GM19395 (cell line): ENCODE data around the gene CEP290.
A peak's percentile ranks its signal among the peaks of the same experiment; 100 is the strongest.

Source experiments
- ATAC-seq: cut with Tn5 transposase; IDR thresholded peaks from one replicate; pipeline ENCODE4 v1.9.1; 2021; ENCODE audit warnings: mild to moderate bottlenecking, moderate library complexity; ENCODE audit not compliant: unreplicated experiment

Gene CEP290

GRCh38 chr12:88141774-88142609, at the start of gene CEP290, which contains the start of gene TMTC3:
CEP290 (minus strand) TSS chr12:88142088; CDS start chr12:88141307, 781 bp downstream.
TMTC3 (plus strand) TSS chr12:88142307; CDS start chr12:88148316, 6,009 bp downstream.
- peak; percentile 95 for ATAC-seq

GRCh38 chr12:88188180-88188579, 46.3 kb upstream of the CEP290 start:
- ATAC-seq: no peak

- no peak for ATAC-seq
Observed at GRCh38 chr12:88187571-88187970, 45.7 kb upstream of the CEP290 start.

- peak; percentile 74 for ATAC-seq
Observed at GRCh38 chr12:88185988-88186387, 44.1 kb upstream of the CEP290 start.

- no peak for ATAC-seq
Observed at GRCh38 chr12:88185279-88185678, 43.4 kb upstream of the CEP290 start.

GRCh38 chr12:88184196-88184595, 42.3 kb upstream of the CEP290 start:
- ATAC-seq: no peak

- no peak for ATAC-seq
Observed at GRCh38 chr12:88182416-88182815, 40.5 kb upstream of the CEP290 start.

GRCh38 chr12:88181881-88182280, 40.0 kb upstream of the CEP290 start:
- ATAC-seq: no peak

- ATAC-seq: no peak
Observed at GRCh38 chr12:88179436-88180014, 37.6 kb upstream of the CEP290 start.

GRCh38 chr12:88175544-88175943, 33.7 kb upstream of the CEP290 start:
- ATAC-seq: no peak

GRCh38 chr12:88172844-88173407, 31.0 kb upstream of the CEP290 start:
- no peak for ATAC-seq

GRCh38 chr12:88167384-88167783, 25.5 kb upstream of the CEP290 start:
- no peak for ATAC-seq

- no peak for ATAC-seq
Observed at GRCh38 chr12:88166179-88166578, 24.3 kb upstream of the CEP290 start.

- no peak for ATAC-seq
Observed at GRCh38 chr12:88163371-88163770, 21.5 kb upstream of the CEP290 start.

- ATAC-seq: no peak
Observed at GRCh38 chr12:88156075-88156654, 14.3 kb upstream of the CEP290 start.

GRCh38 chr12:88153959-88154358, 12.1 kb upstream of the CEP290 start:
- no peak for ATAC-seq

GRCh38 chr12:88150063-88150462, 8.2 kb upstream of the CEP290 start:
- ATAC-seq: no peak

GRCh38 chr12:88145567-88146505, 3.9 kb upstream of the CEP290 start:
- ATAC-seq: no peak

- no peak for ATAC-seq
Observed at GRCh38 chr12:88144546-88145468, 2.9 kb upstream of the CEP290 start.
